Neural progenitor cell (in vitro differentiated cells): ENCODE results near the gene FOXL2NB.

ENCODE experiments used
- CTCF ChIP-seq: fragments of 200-600 bp; sonication (generic); IDR thresholded peaks from 2 replicates; pipeline ENCODE4 v1.5.1; 2017; ENCODE audit warnings: antibody characterized with exemption, mild to moderate bottlenecking
- EZH2 ChIP-seq: fragments of 200-600 bp; sonication (generic); IDR thresholded peaks from 2 replicates; pipeline ENCODE4 v1.6.1; 2017; ENCODE audit warnings: antibody characterized with exemption, mild to moderate bottlenecking, moderate library complexity
- EZH2phosphoT487 ChIP-seq: fragments of 200-600 bp; sonication (generic); IDR thresholded peaks from 2 replicates; pipeline ENCODE4 v1.6.1; 2017; ENCODE audit warnings: antibody characterized with exemption

GRCh38 chr3:138987181-138987580, 40.2 kb downstream of the FOXL2NB start:
- TF ChIP-seq CTCF (no peak), EZH2 (no peak), EZH2phosphoT487 (no peak)
